Gastroesophageal sphincter (tissue), 3 donors: ENCODE data around the gene ARHGAP6.

Experiments
- CTCF ChIP-seq, 4 experiments: fragments of 200-600 bp in 2 of 4; fragments of 450-650 bp in 2 of 4; sonication (generic) in 1 of 4; IDR thresholded peaks; one replicate each; pipeline ENCODE4 v1.5.1; 2017 to 2019; ENCODE audit warnings: antibody characterized with exemption in 4 of 4, mild to moderate bottlenecking in 2 of 4, moderate library complexity in 2 of 4
- POLR2A ChIP-seq, 2 donors: fragments of 450-650 bp; IDR thresholded peaks; one replicate each; pipeline ENCODE4 v1.6.1; 2017; ENCODE audit warnings: antibody characterized with exemption in 2 of 2, mild to moderate bottlenecking in 2 of 2, moderate library complexity in 1 of 2

GRCh38 chrX:11499076-11500044 is 166.4 kb downstream of the ARHGAP6 start:
- no peak for TF ChIP-seq CTCF (IDR thresholded peaks at IDR 0.05)
- no peak for TF ChIP-seq POLR2A (IDR thresholded peaks at IDR 0.05)
